Hepatocyte (in vitro differentiated cells): ENCODE results near the gene NKD1. TPM values are rescaled to one million over a fixed set of nuclear protein-coding genes. Genes with fewer than 3 reads are reported as not detected.

Source experiments
- DNase-seq: peaks from one replicate; pipeline ENCODE4 v3.0.0-alpha.2; 2016; ENCODE audit warnings: low spot score
- H2AFZ ChIP-seq: fragments of 200-600 bp; sonication (generic); 2 replicates; pipeline ENCODE4 v1.6.0; 2016; ENCODE audit warnings: antibody characterized with exemption, mild to moderate bottlenecking
- H3K27ac ChIP-seq: fragments of 200-600 bp; sonication (generic); 2 replicates; pipeline ENCODE4 v1.5.1; 2016; ENCODE audit warnings: mild to moderate bottlenecking
- H3K27me3 ChIP-seq: fragments of 200-600 bp; sonication (generic); 2 replicates; pipeline ENCODE4 v1.6.1; 2016
- H3K36me3 ChIP-seq: fragments of 200-600 bp; sonication (generic); replicated peaks from 2 replicates; pipeline ENCODE4 v1.5.1; 2016; ENCODE audit warnings: low read depth; ENCODE audit not compliant: insufficient read depth
- H3K4me1 ChIP-seq: fragments of 200-600 bp; sonication (generic); 2 replicates; pipeline ENCODE4 v1.5.1; 2016; ENCODE audit warnings: mild to moderate bottlenecking, moderate library complexity; ENCODE audit not compliant: insufficient read depth
- H3K4me2 ChIP-seq: fragments of 200-600 bp; sonication (generic); 2 replicates; pipeline ENCODE4 v1.6.0; 2016
- H3K4me3 ChIP-seq: fragments of 200-600 bp; sonication (generic); 2 replicates; pipeline ENCODE4 v1.5.1; 2016; ENCODE audit warnings: mild to moderate bottlenecking
- H3K79me2 ChIP-seq: fragments of 200-600 bp; sonication (generic); 2 replicates; pipeline ENCODE4 v1.6.0; 2017; ENCODE audit warnings: mild to moderate bottlenecking
- H3K9me2 ChIP-seq: fragments of 200-600 bp; sonication (generic); replicated peaks from 2 replicates; pipeline ENCODE4 v1.6.0; 2017; ENCODE audit warnings: mild to moderate bottlenecking; ENCODE audit not compliant: insufficient read depth
- H3K9me3 ChIP-seq: fragments of 200-600 bp; sonication (generic); 2 replicates; pipeline ENCODE4 v1.5.1; 2016; ENCODE audit warnings: low read depth, mild to moderate bottlenecking
- H4K20me1 ChIP-seq: fragments of 200-600 bp; sonication (generic); 2 replicates; pipeline ENCODE4 v1.6.0; 2016; ENCODE audit warnings: mild to moderate bottlenecking; ENCODE audit not compliant: insufficient read depth, poor library complexity, severe bottlenecking
- EZH2 ChIP-seq: fragments of 200-600 bp; sonication (generic); IDR thresholded peaks from 2 replicates; pipeline ENCODE4 v1.6.1; 2016; ENCODE audit warnings: antibody characterized with exemption, mild to moderate bottlenecking, borderline replicate concordance
- EZH2phosphoT487 ChIP-seq: fragments of 200-600 bp; sonication (generic); IDR thresholded peaks from one replicate; pipeline ENCODE4 v1.6.1; 2018; ENCODE audit warnings: antibody characterized with exemption, mild to moderate bottlenecking, low read depth, moderate library complexity; ENCODE audit not compliant: unreplicated experiment, severe bottlenecking
- WGBS: methylation state at CpG from one replicate; pipeline ENCODE4 v1.1.6; 2016; ENCODE audit warnings: low lambda C conversion rate; ENCODE audit errors: missing lambda C conversion rate; 5-methylcytosine and 5-hydroxymethylcytosine counted together
- polyA plus RNA-seq: library from polyadenylated mRNA; unstranded; fragments of >200 nt; fragmentation: Nextera tagmentation; extraction: Ambion mirVana; gene quantifications from 2 replicates; pipeline ENCODE4 v1.2.1, GENCODE V29; 2016
- total RNA-seq: library from RNA; depleted of rRNA; stranded (reverse); fragments of >200 nt; gene quantifications from 2 replicates; pipeline ENCODE4 v1.2.3, GENCODE V29; 2014
- TF ChIP-seq, protein P1 (sequence below): fragments of 200-600 bp; sonication (generic); IDR thresholded peaks from 2 replicates; pipeline ENCODE4 v1.5.1; 2016; ENCODE audit warnings: antibody characterized with exemption, mild to moderate bottlenecking; ENCODE audit not compliant: poor library complexity

NKD1 gene
- total and polyA plus RNA-seq, 2 experiments from 2014 or later = 5.9 to 26.3 TPM

DNA sequence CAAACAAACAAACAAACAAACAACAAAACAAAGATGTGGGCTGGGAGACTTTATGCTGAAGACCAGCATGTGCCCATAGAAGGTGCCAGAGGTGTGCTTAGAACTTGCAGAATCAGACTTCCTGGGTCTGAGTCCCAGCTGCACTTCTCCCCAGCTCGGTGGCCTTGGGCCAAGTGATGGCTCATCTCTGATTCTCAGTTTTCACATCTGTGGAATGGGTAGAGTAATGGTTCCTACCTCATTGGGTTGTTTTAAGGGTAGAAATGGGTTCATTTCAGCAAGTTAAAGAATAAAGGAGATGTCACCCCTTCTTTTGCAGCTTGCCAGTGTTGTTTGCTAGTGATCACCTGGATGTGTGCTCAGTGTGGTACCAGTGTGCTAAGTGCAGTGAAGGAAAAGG lies 10.7 kb downstream of the NKD1 start:
- 82% methylated on average over 1 of the region's 1 CpG for WGBS
- DNase-seq = no peak
- H3K4me2 ChIP-seq = no peak overlapping the region
- H3K27ac ChIP-seq = no peak overlapping the region
- H3K27me3 ChIP-seq = no peaks in the 10 kb centered on the region
- no peaks in the 10 kb centered on the region for H3K4me1 ChIP-seq
- H3K79me2 ChIP-seq = no peaks in the 10 kb centered on the region
- no peaks in the 10 kb centered on the region for H3K36me3 ChIP-seq
- TF ChIP-seq EZH2phosphoT487 (no peak), EZH2 (no peak)
- TF ChIP-seq, protein P1, sequence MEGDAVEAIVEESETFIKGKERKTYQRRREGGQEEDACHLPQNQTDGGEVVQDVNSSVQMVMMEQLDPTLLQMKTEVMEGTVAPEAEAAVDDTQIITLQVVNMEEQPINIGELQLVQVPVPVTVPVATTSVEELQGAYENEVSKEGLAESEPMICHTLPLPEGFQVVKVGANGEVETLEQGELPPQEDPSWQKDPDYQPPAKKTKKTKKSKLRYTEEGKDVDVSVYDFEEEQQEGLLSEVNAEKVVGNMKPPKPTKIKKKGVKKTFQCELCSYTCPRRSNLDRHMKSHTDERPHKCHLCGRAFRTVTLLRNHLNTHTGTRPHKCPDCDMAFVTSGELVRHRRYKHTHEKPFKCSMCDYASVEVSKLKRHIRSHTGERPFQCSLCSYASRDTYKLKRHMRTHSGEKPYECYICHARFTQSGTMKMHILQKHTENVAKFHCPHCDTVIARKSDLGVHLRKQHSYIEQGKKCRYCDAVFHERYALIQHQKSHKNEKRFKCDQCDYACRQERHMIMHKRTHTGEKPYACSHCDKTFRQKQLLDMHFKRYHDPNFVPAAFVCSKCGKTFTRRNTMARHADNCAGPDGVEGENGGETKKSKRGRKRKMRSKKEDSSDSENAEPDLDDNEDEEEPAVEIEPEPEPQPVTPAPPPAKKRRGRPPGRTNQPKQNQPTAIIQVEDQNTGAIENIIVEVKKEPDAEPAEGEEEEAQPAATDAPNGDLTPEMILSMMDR = no peak
- H3K9me3 ChIP-seq = no peaks in the 10 kb centered on the region
- H4K20me1 ChIP-seq = no peaks in the 10 kb centered on the region
- H3K9me2 ChIP-seq = no peaks in the 10 kb centered on the region
- no peak overlapping the region for H3K4me3 ChIP-seq
- H2AFZ ChIP-seq = no peak overlapping the region

DNA sequence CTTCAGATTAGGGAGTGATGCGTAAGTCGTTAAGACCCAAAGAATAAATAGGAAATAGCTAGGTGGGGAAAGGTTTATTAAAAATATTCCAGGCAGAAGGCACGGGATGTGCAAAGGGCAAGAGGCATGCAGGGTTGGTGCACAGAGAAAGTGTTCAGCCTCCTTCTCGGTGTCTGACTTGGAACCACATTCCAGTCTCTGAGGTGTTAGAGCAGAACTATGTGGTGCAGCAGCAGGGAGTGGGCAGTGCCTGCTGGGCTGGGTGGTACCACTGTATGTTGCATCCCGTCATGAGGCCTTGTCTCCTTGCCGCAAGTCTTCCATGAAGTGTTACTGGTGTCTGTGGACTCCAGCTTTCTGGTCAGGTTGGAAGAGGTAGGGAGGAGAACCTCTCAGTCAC lies 11.1 kb downstream of the NKD1 start:
- Histone ChIP-seq H2AFZ (no peak overlapping the region), H3K9me3 (no peaks in the 10 kb centered on the region), H3K36me3 (no peaks in the 10 kb centered on the region), H3K4me2 (no peak overlapping the region), H3K79me2 (no peaks in the 10 kb centered on the region), H3K27ac (no peak overlapping the region), H3K27me3 (no peaks in the 10 kb centered on the region), H3K9me2 (no peaks in the 10 kb centered on the region), H3K4me3 (no peak overlapping the region), H3K4me1 (no peaks in the 10 kb centered on the region), H4K20me1 (no peaks in the 10 kb centered on the region)
- DNase-seq = no peak
- 95% methylated on average over 6 of the region's 6 CpGs for WGBS
- TF ChIP-seq, protein P1 = no peak
- no peak for TF ChIP-seq EZH2
- TF ChIP-seq EZH2phosphoT487 = no peak

DNA sequence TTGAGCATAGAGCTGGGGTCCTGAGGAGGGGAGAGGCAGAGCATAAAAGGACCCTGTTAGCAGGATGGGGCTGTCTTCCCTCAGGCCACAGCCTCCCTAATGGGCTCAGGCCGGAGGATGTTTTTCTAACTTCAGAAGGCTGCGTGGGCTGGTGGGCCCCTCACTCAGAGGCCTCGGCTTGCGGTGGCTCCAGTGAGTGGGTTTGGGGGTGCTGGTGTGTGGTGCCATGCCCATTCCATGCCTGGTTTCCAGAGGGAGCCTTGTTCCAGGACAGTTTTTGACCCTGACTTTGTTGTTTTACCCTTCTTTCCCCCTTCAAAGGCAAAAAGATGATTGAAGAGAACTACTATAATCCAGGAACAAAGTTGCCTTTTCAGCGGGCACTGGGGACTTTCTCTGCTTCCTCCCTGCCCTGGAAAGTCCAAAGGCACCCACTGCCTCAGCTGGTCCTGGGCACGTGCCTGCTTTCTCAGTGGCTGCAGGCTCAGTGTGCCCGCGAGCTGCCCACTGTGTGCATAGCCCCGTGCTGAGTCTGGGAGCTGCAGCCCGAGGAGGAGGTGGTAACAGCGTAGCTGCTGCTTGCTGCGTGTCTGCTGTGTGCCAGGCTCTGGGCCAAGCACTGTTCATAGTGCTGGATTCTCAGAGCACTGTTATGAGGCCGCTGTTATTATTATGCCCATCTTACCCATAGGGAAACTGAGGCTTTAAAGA lies 11.8 kb downstream of the NKD1 start:
- Histone ChIP-seq H2AFZ (no peak overlapping the region), H4K20me1 (no peaks in the 10 kb centered on the region), H3K9me2 (no peaks in the 10 kb centered on the region), H3K79me2 (no peaks in the 10 kb centered on the region), H3K36me3 (no peaks in the 10 kb centered on the region), H3K4me3 (no peak overlapping the region), H3K4me1 (no peaks in the 10 kb centered on the region), H3K9me3 (no peaks in the 10 kb centered on the region), H3K27me3 (no peaks in the 10 kb centered on the region), H3K27ac (no peak overlapping the region), H3K4me2 (no peak overlapping the region)
- whole genome bisulfite sequencing = 94% methylated on average over 13 of the region's 13 CpGs
- TF ChIP-seq, protein P1 = no peak
- TF ChIP-seq EZH2phosphoT487 = no peak
- no peak for TF ChIP-seq EZH2
- DNase-seq = no peak
